ENCODE results near the gene MRPL9.

The MRPL9 gene

DNA sequence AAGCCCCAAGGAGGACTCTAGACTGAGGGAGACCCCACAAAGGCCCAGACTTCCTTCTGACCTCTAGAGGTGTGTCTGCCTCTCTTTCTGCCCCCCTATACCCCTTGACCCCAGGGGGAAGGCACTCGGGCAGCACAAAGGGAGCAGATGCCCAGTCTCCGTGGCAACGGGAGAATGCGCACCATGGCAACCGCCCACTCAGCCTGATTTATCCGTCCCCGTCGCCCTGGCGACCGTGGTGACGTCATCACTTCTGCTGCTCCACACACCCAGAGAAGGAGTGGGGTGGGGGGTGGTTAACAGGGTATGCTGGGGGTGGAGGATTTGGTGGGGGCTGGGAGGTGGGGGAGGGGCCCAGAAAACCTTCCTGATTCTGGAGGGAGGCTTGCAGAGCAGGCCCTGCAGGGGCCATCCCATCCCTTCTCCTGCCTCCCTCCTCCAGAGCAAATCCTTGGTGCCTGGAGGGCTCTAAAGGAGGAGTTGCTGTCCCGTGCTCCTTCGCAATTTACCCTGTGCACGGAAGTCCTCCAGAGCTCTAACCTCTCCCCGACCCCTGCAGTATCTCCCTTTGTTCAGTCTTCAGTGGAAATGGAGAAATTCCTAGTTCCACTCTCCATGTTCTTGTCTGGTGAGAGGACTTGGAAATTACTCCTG is 53.0 kb downstream of the MRPL9 start:
- Histone ChIP-seq H3K27me3 (ENCODE audit: low read length) (no peaks in the 10 kb centered on the region), H3K4me2 (ENCODE audit: low read depth, low read length, poor library complexity, severe bottlenecking) (no peak overlapping the region), H2AFZ (ENCODE audit: low read depth, low read length, severe bottlenecking) (no peak overlapping the region), H3K9me2 (replicated peaks; ENCODE audit: insufficient read depth, low read length) (no peaks in the 10 kb centered on the region), H3K36me3 (ENCODE audit: low read length) (no peaks in the 10 kb centered on the region), H3F3A (ENCODE audit: insufficient read depth) (no peaks in the 10 kb centered on the region), H3K27ac (ENCODE audit: low read depth, low read length) (no peak overlapping the region), H3K79me2 (ENCODE audit: insufficient read depth, low read length) (no peaks in the 10 kb centered on the region), H3K4me3 (ENCODE audit: insufficient read depth, low read length, poor library complexity, severe bottlenecking) (no peak overlapping the region), H3K9me3 (ENCODE audit: insufficient read depth, low read length) (no peaks in the 10 kb centered on the region), H4K20me1 (ENCODE audit: low read depth, low read length) (no peaks in the 10 kb centered on the region), H3K9ac (ENCODE audit: low read length) (no peak overlapping the region)
- TF ChIP-seq EZH2phosphoT487 (conservative IDR thresholded peaks at IDR 0.05; ENCODE audit: low read length) = no peak
- TF ChIP-seq, protein P1, sequence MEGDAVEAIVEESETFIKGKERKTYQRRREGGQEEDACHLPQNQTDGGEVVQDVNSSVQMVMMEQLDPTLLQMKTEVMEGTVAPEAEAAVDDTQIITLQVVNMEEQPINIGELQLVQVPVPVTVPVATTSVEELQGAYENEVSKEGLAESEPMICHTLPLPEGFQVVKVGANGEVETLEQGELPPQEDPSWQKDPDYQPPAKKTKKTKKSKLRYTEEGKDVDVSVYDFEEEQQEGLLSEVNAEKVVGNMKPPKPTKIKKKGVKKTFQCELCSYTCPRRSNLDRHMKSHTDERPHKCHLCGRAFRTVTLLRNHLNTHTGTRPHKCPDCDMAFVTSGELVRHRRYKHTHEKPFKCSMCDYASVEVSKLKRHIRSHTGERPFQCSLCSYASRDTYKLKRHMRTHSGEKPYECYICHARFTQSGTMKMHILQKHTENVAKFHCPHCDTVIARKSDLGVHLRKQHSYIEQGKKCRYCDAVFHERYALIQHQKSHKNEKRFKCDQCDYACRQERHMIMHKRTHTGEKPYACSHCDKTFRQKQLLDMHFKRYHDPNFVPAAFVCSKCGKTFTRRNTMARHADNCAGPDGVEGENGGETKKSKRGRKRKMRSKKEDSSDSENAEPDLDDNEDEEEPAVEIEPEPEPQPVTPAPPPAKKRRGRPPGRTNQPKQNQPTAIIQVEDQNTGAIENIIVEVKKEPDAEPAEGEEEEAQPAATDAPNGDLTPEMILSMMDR (IDR thresholded peaks at IDR 0.05; ENCODE audit: insufficient read depth, low read length, poor library complexity, severe bottlenecking) = no peak
